GM21515 (cell line): ENCODE results near the gene RAB36.

Experiments
- ATAC-seq: cut with Tn5 transposase; IDR thresholded peaks from one replicate; pipeline ENCODE4 v1.9.1; 2021; ENCODE audit not compliant: unreplicated experiment

The RAB36 gene

DNA sequence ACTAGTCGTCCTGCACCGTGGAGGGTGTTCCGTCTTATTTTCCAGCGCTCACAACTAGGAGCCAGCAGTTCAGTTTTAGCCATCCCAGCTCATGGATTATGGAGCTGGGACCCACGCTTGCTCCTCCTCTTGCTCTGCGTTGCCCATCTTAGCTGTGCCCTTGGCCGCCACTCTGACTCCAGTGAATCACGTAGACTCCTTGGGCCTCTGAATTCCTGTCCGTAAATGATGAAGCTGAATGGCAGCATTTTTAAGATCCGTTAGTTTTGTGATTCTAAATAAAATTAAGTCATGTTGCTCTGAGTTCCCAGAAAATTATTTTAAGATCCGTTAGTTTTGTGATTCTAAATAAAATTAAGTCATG, 58.8 kb downstream of the RAB36 start:
- no peak for ATAC-seq

DNA sequence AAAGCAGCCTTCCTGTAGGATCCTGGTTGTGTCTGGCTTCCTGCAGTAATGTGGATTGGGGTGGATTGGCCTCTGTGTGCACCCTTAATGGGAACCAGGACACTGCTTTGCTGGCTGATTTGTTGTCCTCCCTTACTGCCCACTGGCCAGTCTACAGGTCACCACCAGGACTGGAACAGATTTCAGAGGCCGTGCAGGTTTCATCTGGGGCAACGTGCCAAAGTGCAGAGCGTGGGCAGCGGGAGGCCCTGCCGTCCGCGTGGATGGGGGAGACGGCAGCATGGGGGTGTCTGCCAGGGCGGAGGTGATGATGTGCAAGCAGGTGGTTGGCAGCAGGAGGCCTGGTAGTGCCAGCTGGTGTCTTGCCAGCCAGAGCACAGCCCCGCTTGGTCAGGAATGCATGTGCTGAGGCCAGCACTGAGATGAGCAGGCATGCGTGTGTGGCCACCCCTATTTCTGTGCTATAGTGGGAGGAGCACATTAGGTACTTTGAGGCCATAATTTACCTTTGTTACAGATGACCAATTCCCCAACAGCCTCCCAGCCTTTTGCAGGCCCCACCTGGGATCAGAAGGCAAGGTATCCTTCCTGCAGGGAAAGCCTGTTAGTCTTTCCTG, 59.4 kb downstream of the RAB36 start:
- no peak for ATAC-seq

DNA sequence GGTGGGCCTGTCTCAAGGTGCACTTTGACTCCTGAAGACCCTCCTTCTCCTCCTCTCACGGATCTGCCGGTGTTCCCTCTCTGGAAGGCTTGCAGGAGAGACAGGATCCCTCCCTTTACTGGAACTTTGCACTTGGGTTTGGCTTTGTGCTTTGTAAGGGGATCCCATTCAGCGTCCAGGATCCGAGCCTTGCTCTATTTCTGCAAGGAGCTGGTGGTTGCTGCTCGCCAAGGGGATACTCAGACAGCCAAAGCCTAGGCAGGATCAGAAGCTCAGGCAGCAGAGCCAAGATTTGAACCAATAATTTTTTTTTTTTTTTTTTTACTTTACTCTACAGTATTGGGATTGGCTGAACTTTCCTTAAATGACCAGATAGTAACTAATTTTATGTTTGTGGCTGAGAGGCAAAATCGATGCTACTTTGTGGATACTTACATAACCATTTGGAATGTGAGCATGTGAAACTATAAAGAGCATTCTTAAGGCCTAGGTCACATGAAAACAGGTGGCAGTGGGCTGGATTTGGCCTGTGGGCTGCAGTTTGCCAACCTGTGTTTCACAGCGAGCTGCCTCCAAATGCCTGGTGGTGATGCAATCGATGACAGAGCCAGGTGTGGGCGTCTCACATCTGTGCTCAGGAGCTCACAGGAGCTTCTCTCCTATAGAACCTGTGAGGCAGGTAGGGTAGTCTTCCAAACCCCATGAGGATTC, 60.2 kb downstream of the RAB36 start:
- ATAC-seq, result no peak

DNA sequence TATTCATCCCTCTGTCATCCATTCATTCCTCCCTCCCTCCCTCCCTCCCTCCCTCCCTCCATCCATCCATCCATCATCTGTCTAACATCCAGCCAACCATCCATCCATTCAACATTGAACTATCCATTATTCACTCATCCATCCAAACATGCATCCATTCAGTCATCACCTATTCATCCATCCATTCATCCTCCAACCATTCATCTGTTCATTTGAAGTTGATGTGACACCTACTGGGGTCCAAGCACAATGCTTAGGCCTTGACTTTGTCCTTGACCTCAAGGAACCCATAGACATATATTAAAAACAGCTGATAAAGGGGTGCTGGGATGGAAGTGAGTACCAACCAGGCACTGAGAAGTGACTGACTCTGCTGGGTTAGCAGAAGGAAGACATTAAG, 61.6 kb downstream of the RAB36 start:
- ATAC-seq, result no peak

DNA sequence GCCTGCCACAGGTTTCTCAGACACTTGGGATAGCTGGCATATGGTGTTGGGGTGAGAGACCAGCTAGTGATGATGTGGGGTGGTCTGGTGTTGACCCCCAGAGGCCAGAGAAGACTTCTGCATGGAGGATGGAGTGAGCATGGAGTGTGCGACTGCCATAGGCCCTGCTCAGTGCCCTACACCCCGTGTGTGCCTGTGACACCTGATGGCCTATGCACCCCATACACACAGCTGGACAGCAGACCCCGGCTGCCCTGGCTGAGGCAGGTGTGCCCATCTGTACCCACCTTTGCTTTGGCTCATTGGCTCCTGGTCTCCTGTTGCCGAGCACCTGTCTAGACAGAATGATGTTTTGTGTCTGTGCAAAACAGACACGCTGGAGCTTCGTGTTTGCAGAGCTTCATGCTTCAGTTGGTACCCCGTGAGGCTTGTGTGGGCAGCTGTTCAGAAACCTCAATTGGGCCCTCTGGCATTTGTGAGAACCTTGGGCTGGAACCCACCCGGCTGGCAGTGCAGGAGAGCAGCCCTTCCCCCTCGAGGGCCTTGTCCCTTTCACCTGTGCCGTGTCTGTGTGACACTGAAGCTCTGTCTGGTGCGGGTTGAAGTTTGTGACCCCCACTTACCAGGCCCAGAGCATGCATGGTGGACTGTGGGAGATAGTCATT, 62.6 kb downstream of the RAB36 start:
- no peak for ATAC-seq

DNA sequence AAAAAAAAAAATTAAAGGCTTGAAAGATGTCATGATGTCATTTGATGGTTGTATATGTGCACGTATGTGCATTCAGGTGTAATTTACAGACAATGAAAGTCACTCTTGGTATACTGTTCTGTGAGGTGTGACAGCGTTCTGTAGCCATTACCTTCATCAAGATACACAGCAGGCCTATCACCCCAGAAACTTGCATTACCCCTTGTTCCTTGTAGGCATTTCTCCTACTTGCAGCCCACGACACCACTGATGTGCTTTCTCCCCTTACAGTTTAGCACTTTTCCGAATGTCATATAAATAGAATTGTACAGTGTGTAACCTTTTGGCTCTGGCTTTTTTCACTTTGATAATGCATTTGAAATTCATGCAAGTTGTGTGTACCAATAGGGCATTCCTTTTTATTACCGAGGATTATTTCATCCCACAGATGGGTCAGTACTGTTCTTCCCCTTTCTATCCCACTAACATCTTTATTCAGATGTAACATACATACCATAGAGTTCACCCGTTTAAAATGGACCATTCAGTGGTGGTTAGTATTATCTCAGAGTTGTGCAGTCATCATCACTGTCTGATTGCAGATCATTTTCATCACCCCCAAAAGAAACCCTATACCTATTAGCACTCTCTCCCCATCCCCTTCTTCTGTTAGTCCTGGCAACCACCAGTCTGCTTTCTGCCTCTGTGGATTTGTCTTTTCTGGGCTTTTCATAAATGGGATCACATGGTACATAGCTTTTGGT, 65.3 kb downstream of the RAB36 start:
- no peak for ATAC-seq

DNA sequence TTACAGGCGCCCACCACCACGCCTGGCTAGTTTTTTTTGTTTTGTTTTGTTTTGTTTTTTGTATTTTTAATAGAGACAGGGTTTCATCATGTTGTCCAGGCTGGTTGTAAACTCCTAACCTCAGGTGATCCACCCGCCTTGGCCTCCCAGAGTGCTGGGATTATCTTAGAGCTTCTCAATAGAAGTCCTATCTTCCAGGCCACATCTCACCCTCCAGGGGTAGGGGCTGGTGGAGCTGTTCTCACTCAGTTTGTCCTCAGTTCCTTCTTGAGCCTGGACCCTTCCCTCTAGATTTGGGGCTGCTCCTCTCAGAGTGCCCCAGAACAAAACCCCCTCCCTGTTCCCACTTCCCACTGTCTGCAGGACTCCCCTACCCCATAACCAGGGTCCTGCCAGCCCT, 66.3 kb downstream of the RAB36 start:
- no peak for ATAC-seq

DNA sequence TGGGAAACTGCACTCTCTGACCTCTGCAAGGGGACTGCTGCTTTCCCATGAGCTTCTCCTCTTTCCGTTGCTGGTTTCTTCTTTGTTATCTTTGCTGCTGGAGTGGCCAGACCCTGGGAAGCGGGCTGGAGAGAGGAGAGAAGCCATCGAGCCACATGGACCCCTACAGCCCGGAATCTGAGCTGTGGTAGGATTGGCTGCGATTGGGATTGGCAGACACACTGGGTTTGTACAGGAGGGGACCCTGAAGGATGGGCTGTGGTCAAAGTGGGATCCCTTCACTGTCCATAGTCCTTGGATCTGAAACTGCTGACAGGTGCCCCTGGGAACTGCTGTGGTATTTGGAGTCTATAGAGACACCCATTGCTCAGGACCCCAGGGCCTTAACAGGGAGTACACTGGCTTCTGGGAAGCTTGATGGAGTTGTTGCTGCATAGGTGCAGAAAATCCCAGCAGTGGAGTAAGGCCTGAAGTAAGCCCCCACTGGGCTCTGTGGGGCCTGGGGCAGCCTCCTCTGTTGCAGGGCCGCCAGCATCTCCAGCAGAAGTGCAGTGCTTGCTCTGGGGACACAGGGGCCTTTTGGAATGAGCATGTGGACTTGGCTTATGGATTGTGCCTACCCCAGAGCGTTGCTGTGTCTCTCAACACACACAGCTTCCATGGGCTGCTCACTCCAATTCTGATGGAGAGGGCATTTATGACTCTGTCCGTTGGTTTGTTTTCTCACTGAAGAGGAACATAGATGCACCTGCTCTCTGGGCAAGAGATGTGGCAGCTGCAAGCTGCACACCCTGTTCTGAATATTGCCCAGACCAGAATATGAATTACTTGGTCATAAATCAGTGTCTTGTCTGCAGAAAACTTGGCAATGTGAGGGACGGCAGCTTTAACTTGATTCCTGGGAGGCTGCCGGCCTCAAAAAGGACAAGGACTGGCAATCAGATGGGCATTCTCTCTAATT, 67.1 kb downstream of the RAB36 start:
- no peak for ATAC-seq

DNA sequence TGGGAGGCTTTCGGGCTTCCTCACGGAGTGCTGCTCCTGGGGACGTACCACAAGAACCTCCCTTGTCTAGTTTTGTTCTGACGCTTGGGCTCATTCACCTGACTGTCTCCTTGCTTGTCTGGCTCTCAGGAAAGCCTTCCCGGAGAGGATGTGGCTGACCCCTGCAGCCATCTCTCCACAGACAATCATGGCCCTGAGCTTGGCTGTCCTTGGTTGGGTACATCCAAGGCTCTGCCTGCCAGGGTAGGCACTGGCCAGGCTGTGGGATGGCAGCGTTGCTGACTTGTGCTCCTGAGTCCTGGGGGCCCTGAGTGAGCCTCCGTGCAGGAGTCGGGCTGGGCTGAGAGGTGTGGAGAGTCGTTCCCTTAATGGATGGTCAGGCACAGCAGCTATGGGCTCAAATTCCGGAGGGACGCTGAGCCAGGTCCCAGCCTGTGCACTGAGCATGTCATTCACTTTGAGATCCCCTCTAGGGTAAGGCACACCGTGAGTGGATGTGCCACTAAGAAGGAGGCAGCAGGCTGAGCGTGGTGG, 67.8 kb downstream of the RAB36 start:
- no peak for ATAC-seq

DNA sequence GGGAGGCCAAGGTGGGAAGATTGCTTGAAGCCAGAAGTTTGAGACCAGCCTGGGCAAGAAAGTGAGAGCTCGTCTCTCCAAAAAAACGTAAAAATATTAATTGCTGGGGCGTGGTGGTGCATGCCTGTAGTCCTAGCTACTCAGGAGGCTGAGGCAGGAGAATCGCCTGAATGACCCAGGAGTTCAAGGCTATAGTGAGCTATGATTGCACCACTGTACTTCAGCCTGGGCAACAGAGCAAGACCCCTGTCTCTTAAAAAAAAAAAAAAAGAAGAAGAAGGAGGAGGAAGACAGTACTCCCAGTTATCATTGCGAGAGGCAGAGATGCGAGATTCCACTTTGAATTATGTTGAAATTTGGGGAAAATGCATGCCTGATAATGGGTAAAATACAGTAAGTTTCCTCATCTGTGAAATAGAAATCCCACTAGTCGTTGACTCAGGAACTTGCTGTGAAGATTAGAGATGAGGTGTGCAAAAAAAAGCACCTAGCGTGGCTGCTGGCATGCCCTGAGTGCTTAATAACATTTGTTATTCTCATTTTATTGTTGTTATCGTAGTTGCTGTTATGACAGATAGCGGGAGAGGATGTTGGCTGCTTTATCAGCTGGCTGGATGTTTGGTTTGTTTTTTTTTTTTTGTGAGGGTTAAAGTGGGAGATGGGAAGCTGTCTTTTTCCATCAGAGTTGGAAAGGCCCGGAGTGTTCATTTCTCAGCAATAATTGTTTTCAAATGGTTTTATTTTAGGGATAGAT, 68.5 kb downstream of the RAB36 start:
- ATAC-seq, result no peak
